ENCODE measurements around the gene TARS1. TPM values are rescaled to one million over a fixed set of nuclear protein-coding genes. Genes with fewer than 3 reads are reported as not detected.
A peak's percentile ranks its signal among the peaks of the same experiment; 100 is the strongest.

TARS1 gene
- total RNA-seq, 1 donor from 2014 or later, result 163 TPM

DNA sequence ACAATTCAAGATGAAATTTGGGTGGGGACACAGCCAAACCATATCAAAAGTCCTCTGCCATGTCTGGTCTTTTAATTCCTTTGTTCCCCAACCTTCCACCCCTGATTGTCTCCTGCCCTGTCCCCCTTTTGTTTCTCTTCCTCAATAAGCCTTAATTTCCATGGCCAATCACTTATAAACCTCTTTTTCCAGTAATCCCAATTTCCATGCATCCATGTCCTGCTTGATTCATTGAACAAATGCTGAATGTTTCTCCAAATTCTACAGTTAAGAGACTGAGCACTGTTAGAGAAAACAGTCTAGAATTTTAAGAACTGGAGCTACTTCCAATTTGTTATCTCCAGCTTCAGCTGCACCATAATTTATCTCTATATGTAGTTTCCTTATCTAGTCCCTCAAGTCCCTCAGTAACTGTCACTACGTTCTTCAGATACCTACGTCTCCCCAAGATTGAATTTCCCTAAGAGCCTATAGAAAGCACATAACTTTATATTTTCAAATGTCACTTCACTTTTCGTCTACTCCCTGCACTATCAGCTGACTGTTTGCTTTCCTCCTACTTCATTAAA is 34.2 kb downstream of the TARS1 start:
- TF ChIP-seq, protein P1, sequence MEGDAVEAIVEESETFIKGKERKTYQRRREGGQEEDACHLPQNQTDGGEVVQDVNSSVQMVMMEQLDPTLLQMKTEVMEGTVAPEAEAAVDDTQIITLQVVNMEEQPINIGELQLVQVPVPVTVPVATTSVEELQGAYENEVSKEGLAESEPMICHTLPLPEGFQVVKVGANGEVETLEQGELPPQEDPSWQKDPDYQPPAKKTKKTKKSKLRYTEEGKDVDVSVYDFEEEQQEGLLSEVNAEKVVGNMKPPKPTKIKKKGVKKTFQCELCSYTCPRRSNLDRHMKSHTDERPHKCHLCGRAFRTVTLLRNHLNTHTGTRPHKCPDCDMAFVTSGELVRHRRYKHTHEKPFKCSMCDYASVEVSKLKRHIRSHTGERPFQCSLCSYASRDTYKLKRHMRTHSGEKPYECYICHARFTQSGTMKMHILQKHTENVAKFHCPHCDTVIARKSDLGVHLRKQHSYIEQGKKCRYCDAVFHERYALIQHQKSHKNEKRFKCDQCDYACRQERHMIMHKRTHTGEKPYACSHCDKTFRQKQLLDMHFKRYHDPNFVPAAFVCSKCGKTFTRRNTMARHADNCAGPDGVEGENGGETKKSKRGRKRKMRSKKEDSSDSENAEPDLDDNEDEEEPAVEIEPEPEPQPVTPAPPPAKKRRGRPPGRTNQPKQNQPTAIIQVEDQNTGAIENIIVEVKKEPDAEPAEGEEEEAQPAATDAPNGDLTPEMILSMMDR (IDR thresholded peaks at IDR 0.05; ENCODE audit: unreplicated experiment), result no peak
- peaks cover 5% of the 10 kb centered on the region for H3K27me3 Mint-ChIP-seq (ENCODE audit: unreplicated experiment)
- no peaks in the 10 kb centered on the region for H3K9me3 Mint-ChIP-seq (ENCODE audit: unreplicated experiment)
- peaks cover 57% of the 10 kb centered on the region for H3K36me3 Mint-ChIP-seq (ENCODE audit: low read depth, unreplicated experiment)
- peak overlapping the region; percentile 28 for H3K4me3 Mint-ChIP-seq (ENCODE audit: unreplicated experiment)
- no peaks in the 10 kb centered on the region for H3K4me1 Mint-ChIP-seq (ENCODE audit: unreplicated experiment)
- no peak overlapping the region for H3K27ac Mint-ChIP-seq (ENCODE audit: unreplicated experiment)
- DNase-seq (ENCODE audit: low spot score), result no peak

DNA sequence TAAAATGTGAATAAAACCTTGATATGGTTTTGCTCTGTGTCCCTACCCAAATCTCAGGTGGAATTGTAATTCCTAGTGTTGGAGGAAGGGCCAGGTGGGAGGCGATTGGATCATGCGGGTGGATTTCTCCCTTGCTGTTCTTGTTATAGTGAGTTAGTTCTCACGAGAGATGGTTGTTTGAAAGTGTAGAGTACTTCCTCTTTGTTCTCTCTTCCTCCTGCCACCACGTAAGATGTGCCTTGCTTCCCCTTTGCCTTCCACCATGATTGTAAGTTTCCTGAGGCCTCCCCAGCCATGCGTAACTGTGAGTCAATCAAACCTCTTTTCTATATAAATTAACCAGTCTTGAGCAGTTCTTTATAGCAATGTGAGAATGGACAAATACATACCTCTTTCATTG is 34.9 kb downstream of the TARS1 start:
- peaks cover 52% of the 10 kb centered on the region for H3K36me3 Mint-ChIP-seq (ENCODE audit: low read depth, unreplicated experiment)
- H3K4me3 Mint-ChIP-seq (ENCODE audit: unreplicated experiment), result no peak overlapping the region
- H3K9me3 Mint-ChIP-seq (ENCODE audit: unreplicated experiment), result no peaks in the 10 kb centered on the region
- DNase-seq (ENCODE audit: low spot score), result no peak
- H3K27ac Mint-ChIP-seq (ENCODE audit: unreplicated experiment), result no peak overlapping the region
- no peaks in the 10 kb centered on the region for H3K4me1 Mint-ChIP-seq (ENCODE audit: unreplicated experiment)
- peaks cover 5% of the 10 kb centered on the region for H3K27me3 Mint-ChIP-seq (ENCODE audit: unreplicated experiment)
- TF ChIP-seq, protein P1 (IDR thresholded peaks at IDR 0.05; ENCODE audit: unreplicated experiment), result no peak

DNA sequence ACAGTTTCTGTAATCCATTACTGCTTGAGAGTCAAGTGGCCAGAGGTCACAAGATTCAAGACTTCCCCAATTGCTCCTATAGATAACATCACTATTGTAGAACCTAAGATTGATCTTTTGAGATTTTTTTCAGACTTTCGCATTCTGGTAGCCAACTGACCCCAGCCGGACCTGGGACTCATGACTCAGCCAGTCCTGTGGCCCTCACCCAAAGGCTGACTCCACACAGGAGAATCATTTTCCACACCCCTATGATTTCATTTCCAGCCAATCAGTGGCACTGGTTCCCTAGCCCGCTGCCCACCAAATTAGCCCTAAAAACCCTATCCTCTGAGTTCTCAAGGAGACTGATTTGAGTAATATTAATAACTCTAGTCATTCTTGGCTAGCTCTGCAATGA is 36.2 kb downstream of the TARS1 start:
- H3K27ac Mint-ChIP-seq (ENCODE audit: unreplicated experiment), result no peak overlapping the region
- peaks cover 43% of the 10 kb centered on the region for H3K36me3 Mint-ChIP-seq (ENCODE audit: low read depth, unreplicated experiment)
- no peak for DNase-seq (ENCODE audit: low spot score)
- no peaks in the 10 kb centered on the region for H3K4me1 Mint-ChIP-seq (ENCODE audit: unreplicated experiment)
- H3K9me3 Mint-ChIP-seq (ENCODE audit: unreplicated experiment), result no peaks in the 10 kb centered on the region
- peaks cover 5% of the 10 kb centered on the region for H3K27me3 Mint-ChIP-seq (ENCODE audit: unreplicated experiment)
- no peak overlapping the region for H3K4me3 Mint-ChIP-seq (ENCODE audit: unreplicated experiment)
- TF ChIP-seq, protein P1 (IDR thresholded peaks at IDR 0.05; ENCODE audit: unreplicated experiment), result no peak

DNA sequence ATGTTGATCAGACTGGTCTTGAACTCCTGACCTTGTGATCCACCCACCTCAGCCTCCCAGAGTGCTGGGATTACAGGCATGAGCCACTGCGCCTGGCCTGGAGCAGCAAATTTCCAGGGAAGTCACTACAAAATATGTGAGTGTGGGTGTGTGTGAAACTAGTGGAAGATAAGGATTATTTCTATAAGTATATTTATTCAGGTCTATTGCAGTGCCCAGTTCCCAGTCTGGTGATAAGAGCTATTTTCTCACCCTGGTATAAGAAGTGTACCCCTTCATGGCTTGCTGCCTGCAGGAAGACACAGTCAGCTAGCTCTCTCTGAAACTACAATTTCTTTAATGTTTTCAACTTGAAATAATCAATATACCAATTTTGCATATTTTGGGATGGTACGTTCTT is 37.1 kb downstream of the TARS1 start:
- DNase-seq (ENCODE audit: low spot score), result no peak
- peaks cover 2% of the 10 kb centered on the region for H3K27me3 Mint-ChIP-seq (ENCODE audit: unreplicated experiment)
- TF ChIP-seq, protein P1 (IDR thresholded peaks at IDR 0.05; ENCODE audit: unreplicated experiment), result no peak
- H3K9me3 Mint-ChIP-seq (ENCODE audit: unreplicated experiment), result no peaks in the 10 kb centered on the region
- H3K4me3 Mint-ChIP-seq (ENCODE audit: unreplicated experiment), result no peak overlapping the region
- peaks cover 36% of the 10 kb centered on the region for H3K36me3 Mint-ChIP-seq (ENCODE audit: low read depth, unreplicated experiment)
- H3K27ac Mint-ChIP-seq (ENCODE audit: unreplicated experiment), result no peak overlapping the region
- peaks cover 4% of the 10 kb centered on the region for H3K4me1 Mint-ChIP-seq (ENCODE audit: unreplicated experiment)

DNA sequence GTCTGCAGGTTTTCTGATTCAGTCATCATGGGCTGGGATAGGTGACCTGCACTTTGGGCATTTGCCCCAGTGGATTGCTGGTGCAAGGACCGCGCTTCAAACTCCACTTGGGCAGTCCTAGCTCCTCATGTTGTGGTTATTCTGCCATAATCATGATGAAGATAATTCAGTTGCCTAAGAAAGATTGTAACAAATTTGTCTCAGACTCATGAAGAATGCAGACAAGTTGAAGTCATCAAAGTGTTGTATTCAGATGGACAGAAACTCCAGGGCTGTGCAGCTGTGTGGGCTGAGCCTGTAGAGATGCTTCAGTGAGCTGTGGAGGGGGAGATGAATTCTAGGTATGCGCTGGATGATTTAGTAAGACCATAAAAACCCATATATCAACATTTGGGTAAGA is 38.5 kb downstream of the TARS1 start:
- DNase-seq (ENCODE audit: low spot score), result no peak
- H3K27ac Mint-ChIP-seq (ENCODE audit: unreplicated experiment), result no peak overlapping the region

More for the DNA sequence above, 38.5 kb downstream of the TARS1 start:
- TF ChIP-seq, protein P1 (IDR thresholded peaks at IDR 0.05; ENCODE audit: unreplicated experiment), result no peak
- no peaks in the 10 kb centered on the region for H3K27me3 Mint-ChIP-seq (ENCODE audit: unreplicated experiment)
- peaks cover 10% of the 10 kb centered on the region for H3K4me1 Mint-ChIP-seq (ENCODE audit: unreplicated experiment)
- no peak overlapping the region for H3K4me3 Mint-ChIP-seq (ENCODE audit: unreplicated experiment)
- H3K9me3 Mint-ChIP-seq (ENCODE audit: unreplicated experiment), result no peaks in the 10 kb centered on the region
- H3K36me3 Mint-ChIP-seq (ENCODE audit: low read depth, unreplicated experiment), result peaks cover 27% of the 10 kb centered on the region
